ENCODE results near the gene ALPI.
A peak's percentile ranks its signal among the peaks of the same experiment; 100 is the strongest.

ALPI gene

GRCh38 chr2:232436381-232437194, 19.4 kb upstream of the ALPI start:
- H3K4me3 ChIP-seq (ENCODE audit: low read depth, low read length): no peak overlapping the region
- no peak for TF ChIP-seq CTCF (IDR thresholded peaks at IDR 0.05; ENCODE audit: low read depth, low read length)
- TF ChIP-seq POLR2A (IDR thresholded peaks at IDR 0.05; ENCODE audit: extremely low read depth, insufficient read length): no peak
- no peak for TF ChIP-seq MAX (IDR thresholded peaks at IDR 0.05; ENCODE audit: low read depth, low read length)
- TF ChIP-seq MYC (IDR thresholded peaks at IDR 0.05; ENCODE audit: low read depth, low read length): no peak
- DNase-seq (ENCODE audit: low read depth): no peak

DNA sequence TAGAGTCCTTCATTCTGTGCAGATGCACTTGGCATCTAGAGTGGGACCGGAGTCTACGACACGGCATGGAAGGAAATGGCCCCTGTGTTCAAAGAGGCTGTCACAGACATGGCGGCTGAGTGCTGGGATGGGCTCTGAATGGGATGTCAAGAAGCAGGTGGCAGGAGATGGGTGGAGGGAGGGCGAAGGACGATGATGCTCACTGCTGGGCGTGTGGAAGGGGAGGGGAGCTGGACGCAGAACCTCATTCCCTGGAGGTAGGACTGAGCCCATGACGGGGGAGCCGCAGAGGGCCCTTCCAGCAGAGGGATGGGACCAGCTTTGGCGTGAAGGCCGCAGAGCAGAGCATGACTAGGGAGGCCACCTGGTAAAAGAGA, 18.8 kb upstream of the ALPI start:
- no peak for DNase-seq (ENCODE audit: low read depth)
- no peak overlapping the region for H3K4me3 ChIP-seq (ENCODE audit: low read depth, low read length)
- TF ChIP-seq CTCF (IDR thresholded peaks at IDR 0.05; ENCODE audit: low read depth, low read length) (no peak), POLR2A (IDR thresholded peaks at IDR 0.05; ENCODE audit: extremely low read depth, insufficient read length) (no peak), MAX (IDR thresholded peaks at IDR 0.05; ENCODE audit: low read depth, low read length) (no peak), MYC (IDR thresholded peaks at IDR 0.05; ENCODE audit: low read depth, low read length) (no peak)

DNA sequence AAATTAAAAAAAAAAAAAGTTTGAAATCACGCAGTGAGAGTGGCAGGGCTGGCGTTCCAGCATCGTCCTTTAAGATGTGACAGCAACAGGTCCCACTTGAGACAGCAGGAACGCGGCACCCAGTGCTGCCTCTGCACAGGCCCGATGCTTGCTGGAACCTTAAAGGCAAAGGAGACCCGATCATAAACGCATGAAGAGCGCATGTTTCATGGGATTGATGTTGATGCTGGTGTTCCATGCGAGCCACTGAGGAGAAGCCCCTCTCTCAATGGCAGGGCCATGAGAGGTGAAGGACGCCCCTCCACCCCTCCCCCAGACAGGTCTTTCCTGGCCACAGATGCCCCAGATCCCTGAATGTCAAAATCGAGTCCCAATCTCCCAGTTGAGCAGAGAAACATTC, 17.9 kb upstream of the ALPI start:
- no peak for DNase-seq (ENCODE audit: low read depth)

GRCh38 chr2:232438951-232439757, 16.8 kb upstream of the ALPI start:
- peak; percentile 56 for DNase-seq (ENCODE audit: low read depth)
- H3K4me3 ChIP-seq (ENCODE audit: low read depth, low read length): no peak overlapping the region
- TF ChIP-seq CTCF (IDR thresholded peaks at IDR 0.05; ENCODE audit: low read depth, low read length) (no peak), POLR2A (IDR thresholded peaks at IDR 0.05; ENCODE audit: extremely low read depth, insufficient read length) (no peak), MYC (IDR thresholded peaks at IDR 0.05; ENCODE audit: low read depth, low read length) (no peak), MAX (IDR thresholded peaks at IDR 0.05; ENCODE audit: low read depth, low read length) (no peak)

More for the DNA sequence above, 17.9 kb upstream of the ALPI start:
- TF ChIP-seq MYC (IDR thresholded peaks at IDR 0.05; ENCODE audit: low read depth, low read length) (no peak), CTCF (IDR thresholded peaks at IDR 0.05; ENCODE audit: low read depth, low read length) (no peak), MAX (IDR thresholded peaks at IDR 0.05; ENCODE audit: low read depth, low read length) (no peak), POLR2A (IDR thresholded peaks at IDR 0.05; ENCODE audit: extremely low read depth, insufficient read length) (no peak)
- no peak overlapping the region for H3K4me3 ChIP-seq (ENCODE audit: low read depth, low read length)

GRCh38 chr2:232439758-232440135, 16.2 kb upstream of the ALPI start:
- H3K4me3 ChIP-seq (ENCODE audit: low read depth, low read length): no peak overlapping the region
- DNase-seq (ENCODE audit: low read depth): no peak
- TF ChIP-seq CTCF (IDR thresholded peaks at IDR 0.05; ENCODE audit: low read depth, low read length) (no peak), MAX (IDR thresholded peaks at IDR 0.05; ENCODE audit: low read depth, low read length) (no peak), MYC (IDR thresholded peaks at IDR 0.05; ENCODE audit: low read depth, low read length) (no peak), POLR2A (IDR thresholded peaks at IDR 0.05; ENCODE audit: extremely low read depth, insufficient read length) (no peak)

Measured in NB4 (cell line).